Measurements from ENCODE around the gene ADCY5. TPM values are rescaled to one million over a fixed set of nuclear protein-coding genes. Genes with fewer than 3 reads are reported as not detected.

Gene ADCY5
- total and polyA plus RNA-seq, 2 donors (not counting 1 experiment from before 2014, with no cell fraction given) = not detected

DNA sequence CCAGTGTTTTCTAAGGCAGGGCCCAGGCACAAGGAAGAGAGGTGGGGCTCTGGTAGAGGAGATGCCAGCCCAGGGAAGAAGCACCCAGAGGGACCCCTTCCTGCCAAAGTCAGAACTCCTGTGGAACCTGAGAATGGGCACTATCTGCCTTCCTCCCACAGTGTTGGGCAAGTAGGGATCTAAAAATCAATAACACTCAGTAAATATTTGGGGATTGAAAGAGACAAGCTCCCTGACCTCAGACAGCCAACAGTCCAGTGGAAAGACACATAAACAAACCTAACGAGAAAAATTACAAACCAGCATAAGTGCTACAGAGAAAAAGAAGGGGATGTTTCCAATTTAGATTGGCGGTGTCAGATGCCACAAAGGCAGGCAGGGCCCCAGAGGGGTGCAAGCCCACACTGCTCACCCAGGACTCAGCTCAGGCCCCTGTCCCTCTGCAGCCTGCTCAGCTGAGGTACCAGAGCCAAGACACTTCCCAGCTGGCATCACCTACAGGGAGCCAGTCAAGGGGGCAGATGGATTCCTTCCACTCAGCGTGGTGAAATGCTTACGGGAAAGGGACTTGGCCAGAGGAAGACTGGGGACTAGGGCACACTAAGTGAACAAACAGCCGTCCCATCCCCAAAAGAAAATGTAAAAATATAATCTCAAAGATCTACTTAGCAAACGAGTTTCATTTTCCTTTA, 15.9 kb downstream of the ADCY5 start:
- H4K20me1 ChIP-seq (ENCODE audit: control insufficient read depth, insufficient read depth, low read length, poor library complexity, severe bottlenecking) = no peaks in the 10 kb centered on the region
- TF ChIP-seq, protein P1, sequence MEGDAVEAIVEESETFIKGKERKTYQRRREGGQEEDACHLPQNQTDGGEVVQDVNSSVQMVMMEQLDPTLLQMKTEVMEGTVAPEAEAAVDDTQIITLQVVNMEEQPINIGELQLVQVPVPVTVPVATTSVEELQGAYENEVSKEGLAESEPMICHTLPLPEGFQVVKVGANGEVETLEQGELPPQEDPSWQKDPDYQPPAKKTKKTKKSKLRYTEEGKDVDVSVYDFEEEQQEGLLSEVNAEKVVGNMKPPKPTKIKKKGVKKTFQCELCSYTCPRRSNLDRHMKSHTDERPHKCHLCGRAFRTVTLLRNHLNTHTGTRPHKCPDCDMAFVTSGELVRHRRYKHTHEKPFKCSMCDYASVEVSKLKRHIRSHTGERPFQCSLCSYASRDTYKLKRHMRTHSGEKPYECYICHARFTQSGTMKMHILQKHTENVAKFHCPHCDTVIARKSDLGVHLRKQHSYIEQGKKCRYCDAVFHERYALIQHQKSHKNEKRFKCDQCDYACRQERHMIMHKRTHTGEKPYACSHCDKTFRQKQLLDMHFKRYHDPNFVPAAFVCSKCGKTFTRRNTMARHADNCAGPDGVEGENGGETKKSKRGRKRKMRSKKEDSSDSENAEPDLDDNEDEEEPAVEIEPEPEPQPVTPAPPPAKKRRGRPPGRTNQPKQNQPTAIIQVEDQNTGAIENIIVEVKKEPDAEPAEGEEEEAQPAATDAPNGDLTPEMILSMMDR (IDR thresholded peaks at IDR 0.05) = no peak
- no peak for TF ChIP-seq EZH2 (IDR thresholded peaks at IDR 0.05; ENCODE audit: borderline replicate concordance, insufficient read depth, low read depth, low read length, poor library complexity, severe bottlenecking)
- intact Hi-C loops (cut with micrococcal nuclease) = no loop called here
- no peak overlapping the region for H3K4me2 ChIP-seq (replicated peaks; ENCODE audit: low read depth, low read length, poor library complexity, severe bottlenecking)
- no peaks in the 10 kb centered on the region for H3K4me1 ChIP-seq (ENCODE audit: control insufficient read depth in 2 of 2, insufficient read depth in 2 of 2, low read length in 2 of 2)
- peaks cover 6% of the 10 kb centered on the region for H3K27me3 Mint-ChIP-seq
- H3K27ac Mint-ChIP-seq = no peak overlapping the region
- H3K36me3 ChIP-seq (replicated peaks in 1 of 2; ENCODE audit: control extremely low read depth in 1 of 2, control insufficient read depth in 1 of 2, extremely low read depth in 1 of 2, insufficient read depth in 2 of 2, low read length in 1 of 2) = no peaks in the 10 kb centered on the region
- H3K4me3 ChIP-seq (ENCODE audit: control extremely low read depth in 1 of 5, extremely low read depth in 1 of 5, insufficient read depth in 1 of 5, low read depth in 2 of 5, low read length in 4 of 5) = no peak overlapping the region
- ATAC-seq (ENCODE audit: low read depth) (no peak), DNase-seq (no peak)
- H3K27me3 ChIP-seq (replicated peaks in 1 of 4; ENCODE audit: control extremely low read depth in 1 of 4, control insufficient read depth in 3 of 4, insufficient read depth in 4 of 4, low read length in 3 of 4) = peaks cover 0 to 2% (median 0%) of the 10 kb centered on the region in 4 experiments
- no peaks in the 10 kb centered on the region for H3K4me1 Mint-ChIP-seq
- no peak overlapping the region for H2AFZ ChIP-seq (ENCODE audit: insufficient read depth, low read depth, low read length, poor library complexity, severe bottlenecking)
- ChIA-PET POLR2A (no interaction called here), CTCF (no interaction called here)
- no peak overlapping the region for H3K4me3 Mint-ChIP-seq
- no peaks in the 10 kb centered on the region for H3K79me2 ChIP-seq (ENCODE audit: control insufficient read depth, insufficient read depth, low read length)
- H3K27ac ChIP-seq (ENCODE audit: low read length in 2 of 2) = no peak overlapping the region
- WGBS (ENCODE audit: insufficient coverage) = 95% methylated on average over 4 of the region's 6 CpGs
- H3K9me3 Mint-ChIP-seq (ENCODE audit: insufficient read depth) = no peaks in the 10 kb centered on the region
- no peak overlapping the region for H3K9ac ChIP-seq (ENCODE audit: low read length)
- H3K9me3 ChIP-seq (ENCODE audit: control extremely low read depth in 1 of 3, control insufficient read depth in 2 of 3, insufficient read depth in 1 of 3, low read length in 2 of 3) = no peaks in the 10 kb centered on the region

DNA sequence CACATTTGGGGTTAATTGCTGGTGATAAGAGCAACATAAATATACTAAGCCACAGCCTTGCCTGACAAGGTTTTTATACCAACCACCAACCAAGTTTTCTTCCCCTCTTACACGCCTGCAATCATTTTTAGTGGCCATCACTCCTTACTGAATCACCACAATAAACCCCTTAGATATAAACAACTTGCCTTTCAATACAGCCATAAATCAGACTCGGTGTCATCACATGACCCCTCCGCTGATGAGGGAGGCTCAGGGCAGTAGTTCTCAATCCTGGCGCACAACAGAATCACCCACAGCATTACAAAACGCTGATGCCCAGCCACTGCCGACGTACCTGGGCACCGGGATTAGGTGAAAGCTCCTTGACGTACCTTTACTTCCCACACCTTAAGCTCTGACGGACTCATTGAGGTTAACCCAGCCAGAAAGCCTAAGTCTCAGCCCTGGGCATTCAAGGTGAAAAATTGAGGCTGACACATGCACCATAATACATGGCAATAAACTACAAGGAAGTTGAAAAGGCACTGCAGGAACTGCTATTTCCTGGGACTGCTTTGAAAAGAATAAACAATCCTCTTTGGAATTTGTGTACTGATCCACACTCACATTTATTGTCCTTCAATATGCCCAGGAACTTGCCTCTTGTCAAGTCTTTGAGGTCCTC, 17.1 kb downstream of the ADCY5 start:
- no peaks in the 10 kb centered on the region for H4K20me1 ChIP-seq (ENCODE audit: control insufficient read depth, insufficient read depth, low read length, poor library complexity, severe bottlenecking)
- no peak for ATAC-seq (ENCODE audit: low read depth)
- CTCF ChIA-PET = no interaction called here
- H3K4me3 ChIP-seq (ENCODE audit: control extremely low read depth in 1 of 5, extremely low read depth in 1 of 5, insufficient read depth in 1 of 5, low read depth in 2 of 5, low read length in 4 of 5) = no peak overlapping the region
- H3K27ac ChIP-seq (ENCODE audit: low read length in 2 of 2) = no peak overlapping the region
- Mint-ChIP-seq H3K4me1 (no peaks in the 10 kb centered on the region), H3K27me3 (peaks cover 15% of the 10 kb centered on the region), H3K27ac (no peak overlapping the region), H3K4me3 (no peak overlapping the region), H3K9me3 (ENCODE audit: insufficient read depth) (no peaks in the 10 kb centered on the region)
- H3K36me3 ChIP-seq (replicated peaks in 1 of 2; ENCODE audit: control extremely low read depth in 1 of 2, control insufficient read depth in 1 of 2, extremely low read depth in 1 of 2, insufficient read depth in 2 of 2, low read length in 1 of 2) = no peaks in the 10 kb centered on the region
- no peak for TF ChIP-seq EZH2 (IDR thresholded peaks at IDR 0.05; ENCODE audit: borderline replicate concordance, insufficient read depth, low read depth, low read length, poor library complexity, severe bottlenecking)
- TF ChIP-seq, protein P1 (IDR thresholded peaks at IDR 0.05) = no peak
- no peak overlapping the region for H3K4me2 ChIP-seq (replicated peaks; ENCODE audit: low read depth, low read length, poor library complexity, severe bottlenecking)
- intact Hi-C loops (cut with micrococcal nuclease) = no loop called here
- WGBS (ENCODE audit: insufficient coverage) = 84% methylated on average over 10 of the region's 10 CpGs
- H3K9me3 ChIP-seq (ENCODE audit: control extremely low read depth in 1 of 3, control insufficient read depth in 2 of 3, insufficient read depth in 1 of 3, low read length in 2 of 3) = no peaks in the 10 kb centered on the region
- no peak overlapping the region for H3K9ac ChIP-seq (ENCODE audit: low read length)
- no peaks in the 10 kb centered on the region for H3K79me2 ChIP-seq (ENCODE audit: control insufficient read depth, insufficient read depth, low read length)
- H3K4me1 ChIP-seq (ENCODE audit: control insufficient read depth in 2 of 2, insufficient read depth in 2 of 2, low read length in 2 of 2) = no peaks in the 10 kb centered on the region
- H3K27me3 ChIP-seq (replicated peaks in 1 of 4; ENCODE audit: control extremely low read depth in 1 of 4, control insufficient read depth in 3 of 4, insufficient read depth in 4 of 4, low read length in 3 of 4) = peaks cover 0 to 4% (median 1%) of the 10 kb centered on the region in 4 experiments
- POLR2A ChIA-PET = no interaction called here
- DNase-seq = no peak
- no peak overlapping the region for H2AFZ ChIP-seq (ENCODE audit: insufficient read depth, low read depth, low read length, poor library complexity, severe bottlenecking)
